Posterior cingulate gyrus (tissue), 11 donors: Measurements from ENCODE around the gene PXYLP1.
"Not testable (repeated sequence)": the region's sequence is repeated elsewhere in the genome, so short reads cannot be mapped to it uniquely, and the experiment has no call there.

Experiments
- DNase-seq, 10 donors: peaks; one replicate each; pipeline versions ENCODE4 v3.0.0 to v3.0.0-alpha.2; 2020 to 2021; ENCODE audit warnings: mixed read lengths in 3 of 10
- intact Hi-C: fragments of 100-400 bp; cut with DNase I; formaldehyde crosslinking; loops from one replicate; pipeline ENCODE4 v1.15.1; 2023

The PXYLP1 gene, protein sequence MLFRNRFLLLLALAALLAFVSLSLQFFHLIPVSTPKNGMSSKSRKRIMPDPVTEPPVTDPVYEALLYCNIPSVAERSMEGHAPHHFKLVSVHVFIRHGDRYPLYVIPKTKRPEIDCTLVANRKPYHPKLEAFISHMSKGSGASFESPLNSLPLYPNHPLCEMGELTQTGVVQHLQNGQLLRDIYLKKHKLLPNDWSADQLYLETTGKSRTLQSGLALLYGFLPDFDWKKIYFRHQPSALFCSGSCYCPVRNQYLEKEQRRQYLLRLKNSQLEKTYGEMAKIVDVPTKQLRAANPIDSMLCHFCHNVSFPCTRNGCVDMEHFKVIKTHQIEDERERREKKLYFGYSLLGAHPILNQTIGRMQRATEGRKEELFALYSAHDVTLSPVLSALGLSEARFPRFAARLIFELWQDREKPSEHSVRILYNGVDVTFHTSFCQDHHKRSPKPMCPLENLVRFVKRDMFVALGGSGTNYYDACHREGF

DNA sequence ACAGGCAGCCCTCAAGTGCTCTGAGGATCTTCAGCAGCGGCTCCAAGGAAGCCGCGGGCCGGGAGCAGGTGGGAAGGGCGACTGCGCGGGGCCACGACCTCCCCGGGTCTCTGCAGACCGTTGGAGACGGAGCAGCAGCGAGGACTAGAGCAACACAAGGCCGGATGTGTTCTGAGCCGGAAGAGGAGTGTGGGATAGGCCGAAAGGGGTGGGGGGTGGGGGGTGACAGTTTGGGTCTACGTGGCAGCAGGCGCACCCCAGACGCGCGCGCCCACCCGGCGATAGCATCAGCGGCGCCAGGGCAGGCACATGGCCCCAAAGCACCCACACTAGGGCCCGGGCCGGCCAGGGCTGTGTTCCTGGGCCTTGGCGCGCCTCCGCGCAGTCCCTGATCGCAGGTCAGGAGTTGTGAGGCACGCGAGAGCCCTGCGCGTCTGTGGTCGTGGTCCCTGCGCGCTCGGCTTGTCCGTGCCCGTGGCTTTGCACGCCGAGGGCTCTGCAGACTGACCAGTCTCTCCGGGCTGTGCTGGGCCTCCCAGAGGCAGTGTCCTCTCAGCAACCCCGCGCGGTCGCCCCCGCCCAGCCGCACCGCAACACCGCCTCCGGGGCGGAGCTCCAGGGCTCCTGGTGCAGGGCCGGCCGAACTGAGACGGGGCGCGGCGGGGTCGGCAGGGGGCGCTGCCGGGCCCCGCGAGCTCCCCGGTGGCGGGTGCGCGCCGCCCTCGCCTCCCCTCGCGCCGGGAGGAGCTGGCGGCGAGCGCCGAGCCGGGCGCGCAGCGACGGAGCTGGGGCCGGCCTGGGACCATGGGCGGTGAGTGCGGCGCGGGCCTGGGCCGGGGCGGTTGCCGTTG, at the start of gene PXYLP1:
PXYLP1 (plus strand) TSS at position 725 of the 851 bp plus-strand sequence. CDS start 28,351 bp downstream, outside the sequence.
- peak; percentile 84 to 99 (median 92) for DNase-seq
- intact Hi-C loops, result loop anchor here (2.0 to 10.0 kb wide), 3 partner anchors 47 to 643 kb away; partner anchors contain the start of gene ATP1B3

DNA sequence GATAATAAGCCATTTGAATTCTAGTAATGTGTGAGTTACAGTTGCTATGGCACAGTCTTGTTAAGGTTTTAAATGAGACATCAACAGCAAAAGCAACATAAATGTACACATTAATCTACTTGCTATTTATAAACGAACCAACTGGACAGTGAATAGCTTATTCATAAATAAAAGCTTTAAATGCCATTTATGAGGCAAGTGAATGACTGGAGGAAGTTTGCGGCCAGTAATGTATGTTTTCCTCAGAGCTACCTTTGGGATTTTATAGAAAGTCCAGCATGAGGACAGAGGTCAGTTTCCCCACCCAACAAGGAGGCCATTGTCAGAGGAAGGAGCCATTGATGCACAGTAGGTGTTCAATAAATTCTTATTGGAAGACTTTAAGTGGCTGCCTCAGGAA, 48.0 kb upstream of the PXYLP1 start:
- DNase-seq, result no peak
- intact Hi-C loops, result no loop called here

GRCh38 chr3:141184430-141184829, 47.2 kb upstream of the PXYLP1 start:
- DNase-seq, result no peak
- intact Hi-C loops, result no loop called here

GRCh38 chr3:141191097-141191749, 40.4 kb upstream of the PXYLP1 start:
- intact Hi-C loops, result no loop called here
- DNase-seq, result no peak

DNA sequence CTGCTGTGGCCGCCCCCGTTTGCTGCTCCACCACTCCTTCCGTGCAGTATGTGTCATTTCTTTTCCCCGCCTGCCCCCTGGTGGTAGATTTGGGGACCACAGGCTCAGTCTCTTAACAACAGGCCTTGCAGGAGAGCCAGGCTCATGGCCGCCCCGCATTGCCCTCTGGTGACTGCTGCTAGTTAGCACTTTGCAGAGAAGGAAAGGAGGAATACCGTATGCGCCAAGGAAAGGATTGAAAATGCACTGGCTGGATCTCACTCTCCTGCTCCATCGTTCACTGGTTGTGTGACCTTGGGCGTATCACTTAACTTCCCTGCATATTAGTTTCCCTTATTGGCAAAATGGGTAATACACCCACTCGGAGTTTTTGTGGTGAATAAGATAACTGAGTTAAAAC, 39.3 kb upstream of the PXYLP1 start:
- intact Hi-C loops, result loop anchor here (1.0 kb wide), 3 partner anchors 181 to 294 kb away; no protein-coding TSS in a partner anchor
- peak; percentile 94 to 100 (median 99) for DNase-seq

DNA sequence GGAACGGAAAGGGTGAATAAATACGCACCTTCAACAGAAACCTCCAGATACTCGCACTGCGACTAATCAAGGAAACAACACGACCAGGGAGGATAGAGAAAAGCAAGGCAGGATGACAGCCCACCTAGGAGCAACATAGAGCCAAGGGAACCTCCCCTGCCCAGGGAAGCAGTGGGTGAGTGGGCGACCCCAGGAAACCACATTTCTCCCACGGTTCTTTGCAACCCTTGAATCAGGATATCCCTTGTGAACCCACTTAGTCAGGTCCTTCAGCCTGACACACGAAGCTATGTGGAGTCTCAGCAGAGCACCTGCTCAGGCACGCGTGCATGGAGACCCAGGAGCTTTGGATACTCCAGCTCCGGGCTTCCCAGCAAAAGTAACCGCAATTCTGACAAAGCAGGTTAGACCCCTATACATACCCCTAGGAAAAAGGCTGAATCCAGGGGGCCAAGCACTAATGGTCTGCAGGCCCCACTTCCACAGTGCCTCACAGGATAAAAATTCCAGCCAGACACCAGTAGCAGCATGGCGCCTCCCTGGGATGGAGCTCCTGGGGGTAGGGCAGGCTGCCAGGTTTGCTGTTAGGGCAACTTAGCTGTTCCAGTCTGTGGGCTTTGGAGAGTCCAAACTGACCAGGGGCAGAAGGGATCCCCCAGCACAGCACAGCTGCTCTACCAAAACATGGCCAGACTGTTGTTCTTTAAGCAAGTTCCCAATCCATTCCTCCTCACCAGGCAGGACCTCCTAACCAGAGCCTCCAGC, 38.4 kb upstream of the PXYLP1 start:
- no peak for DNase-seq

DNA sequence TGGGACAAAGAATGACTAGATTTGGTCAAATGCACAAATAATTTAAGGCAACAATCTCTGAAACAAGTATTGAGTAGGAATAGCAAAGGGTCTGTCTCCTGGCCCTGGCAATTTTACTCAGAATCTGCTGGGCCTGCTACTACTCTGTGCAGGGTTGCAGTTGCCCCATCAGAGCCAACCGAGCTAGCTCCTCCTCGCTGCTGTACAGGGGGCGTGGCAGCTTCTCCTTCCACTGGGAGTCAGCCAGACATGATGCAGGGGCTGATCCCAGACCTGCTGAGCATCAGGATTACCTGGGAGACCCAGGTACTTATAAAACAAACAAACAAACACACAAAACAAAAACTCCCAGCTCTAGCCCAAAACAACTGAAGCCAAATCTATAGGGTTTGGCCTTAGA, 30.5 kb upstream of the PXYLP1 start:
- no peak for DNase-seq
- intact Hi-C loops, result no loop called here

More for the DNA sequence above, 38.4 kb upstream of the PXYLP1 start:
- intact Hi-C loops, result no loop called here

DNA sequence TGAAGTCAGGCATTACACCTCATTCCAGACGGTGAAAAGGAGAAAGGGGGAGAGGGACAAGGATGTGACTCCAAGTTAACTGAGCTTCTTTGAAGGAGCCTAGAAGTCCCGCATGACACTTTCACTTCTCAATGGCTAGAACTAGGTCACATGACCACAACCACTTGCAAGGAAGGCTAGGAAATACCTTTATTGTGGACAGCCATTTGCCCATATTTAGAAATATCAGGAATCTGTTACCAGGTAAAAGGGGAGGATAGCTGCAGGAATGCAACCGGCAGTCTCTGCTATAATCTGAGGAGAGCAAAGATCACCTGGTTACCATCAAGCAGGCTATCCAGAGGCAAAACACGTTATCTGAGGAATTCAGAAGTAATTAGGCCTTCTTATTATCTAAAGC, 28.9 kb upstream of the PXYLP1 start:
- intact Hi-C loops, result no loop called here
- DNase-seq, result no peak

DNA sequence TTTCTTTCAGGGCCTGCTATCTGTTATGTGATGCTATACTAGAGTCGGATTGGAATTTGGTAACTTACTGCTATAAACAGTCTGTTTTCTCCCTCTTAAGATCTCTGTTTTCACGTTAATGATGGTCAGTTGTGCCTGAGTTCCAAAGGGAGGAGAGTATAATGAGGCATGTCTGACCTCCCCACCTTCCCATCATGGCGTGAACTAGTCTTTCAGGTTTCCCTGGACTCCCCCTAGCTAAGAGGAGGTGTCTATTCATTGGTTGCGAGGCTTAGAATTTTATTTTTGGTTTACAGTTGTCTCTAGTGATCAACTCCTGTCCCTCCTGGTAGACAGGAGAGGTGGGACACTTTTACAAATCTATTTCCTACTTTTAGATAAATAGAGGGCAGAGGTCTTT, 27.8 kb upstream of the PXYLP1 start:
- intact Hi-C loops, result no loop called here

GRCh38 chr3:141204343-141204742, 27.3 kb upstream of the PXYLP1 start:
- DNase-seq, result no peak
- intact Hi-C loops, result no loop called here

More for the DNA sequence above, 27.8 kb upstream of the PXYLP1 start:
- DNase-seq, result no peak

DNA sequence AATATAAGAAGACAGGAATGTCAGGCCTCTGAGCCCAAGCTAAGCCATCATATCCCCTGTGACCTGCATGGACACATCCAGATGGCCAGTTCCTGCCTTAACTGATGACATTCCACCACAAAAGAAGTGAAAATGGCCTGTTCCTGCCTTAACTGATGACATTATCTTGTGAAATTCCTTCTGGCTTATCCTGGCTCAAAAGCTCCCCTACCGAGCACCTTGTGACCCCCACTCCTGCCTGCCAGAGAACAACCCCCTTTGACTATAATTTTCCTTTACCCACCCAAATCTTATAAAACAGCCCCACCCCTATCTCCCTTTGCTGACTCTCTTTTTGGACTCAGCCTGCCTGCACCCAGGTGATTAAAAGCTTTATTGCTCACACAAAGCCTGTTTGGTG, 20.3 kb upstream of the PXYLP1 start:
- DNase-seq, intact Hi-C loops: not testable (repeated sequence)

GRCh38 chr3:141212101-141212500, 19.5 kb upstream of the PXYLP1 start:
- DNase-seq, result no peak
- intact Hi-C loops, result no loop called here

DNA sequence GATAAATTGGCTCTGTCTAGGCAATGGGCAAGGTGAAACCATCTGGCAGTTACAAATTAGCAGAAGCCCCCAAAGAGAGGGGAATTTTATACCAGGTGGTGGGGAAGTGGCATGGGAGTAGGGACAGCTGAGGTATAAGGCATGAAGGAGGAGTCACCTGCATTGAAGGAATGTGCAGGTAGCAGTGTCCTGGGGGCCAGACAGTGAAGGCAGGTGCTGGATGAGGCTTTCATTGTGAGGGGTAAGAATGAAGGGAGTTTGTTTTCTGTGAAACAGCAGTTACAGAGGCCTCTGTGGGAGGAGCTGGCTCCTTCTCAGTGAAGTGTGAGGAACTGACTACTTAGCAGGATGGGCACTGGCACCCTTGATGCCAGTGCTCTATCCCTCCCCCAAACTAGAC, 19.1 kb upstream of the PXYLP1 start:
- no peak for DNase-seq
- intact Hi-C loops, result no loop called here

DNA sequence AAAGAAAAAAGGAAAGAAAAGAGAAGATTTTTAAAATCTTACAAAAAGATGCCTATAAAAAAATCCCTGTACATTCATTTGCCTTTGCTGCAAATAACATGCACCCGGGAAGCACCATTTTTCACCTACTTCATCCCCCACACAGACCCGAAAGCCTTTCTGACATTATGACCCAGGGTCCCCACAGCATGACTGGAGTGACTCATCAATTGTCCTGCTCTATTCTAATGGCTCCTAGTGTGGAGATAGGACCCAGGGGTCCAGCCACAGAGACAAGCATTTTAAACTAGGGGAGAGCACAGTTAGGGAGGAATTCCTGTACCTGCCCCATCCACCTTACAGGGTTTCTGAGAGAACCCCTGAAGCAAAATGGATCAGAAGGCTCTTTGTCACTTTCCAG, 14.7 kb upstream of the PXYLP1 start:
- intact Hi-C loops, result no loop called here
- DNase-seq, result no peak

- intact Hi-C loops, result no loop called here
- DNase-seq, result no peak
These were observed 14.2 kb upstream of the PXYLP1 start for GRCh38 chr3:141217389-141217788.

- intact Hi-C loops, result no loop called here
- no peak for DNase-seq
These were observed 13.3 kb upstream of the PXYLP1 start for GRCh38 chr3:141218162-141218835.

GRCh38 chr3:141218926-141219325, 12.7 kb upstream of the PXYLP1 start:
- DNase-seq, result no peak
- intact Hi-C loops, result no loop called here

GRCh38 chr3:141223673-141224166, 7.9 kb upstream of the PXYLP1 start:
- DNase-seq, result no peak
- intact Hi-C loops, result no loop called here

DNA sequence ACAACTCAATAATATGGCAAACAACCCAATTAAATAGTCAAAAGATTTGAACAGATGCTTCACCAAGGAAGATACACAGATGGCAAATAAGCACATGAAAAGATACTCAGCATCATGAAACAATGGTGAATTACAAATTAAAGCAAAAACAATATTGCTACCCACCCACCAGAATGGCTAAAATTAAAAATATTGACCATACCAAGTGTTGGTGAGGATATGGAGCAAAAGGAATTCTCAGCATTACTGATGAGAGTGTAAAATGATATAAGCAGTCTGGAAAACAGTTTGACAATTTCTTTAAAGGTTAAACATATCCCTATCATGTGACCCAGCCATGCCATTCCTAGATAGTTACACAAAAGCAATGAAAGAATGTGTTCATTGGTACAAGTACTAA, 5.7 kb upstream of the PXYLP1 start:
- intact Hi-C loops, result no loop called here

More for the DNA sequence above, 5.7 kb upstream of the PXYLP1 start:
- no peak for DNase-seq
